ENCODE results near the gene GPC3. TPM values are rescaled to one million over a fixed set of nuclear protein-coding genes. Genes with fewer than 3 reads are reported as not detected.

The GPC3 gene
- total and polyA plus RNA-seq, 8 donors = 0.46 to 137 (median 4.4) TPM

DNA sequence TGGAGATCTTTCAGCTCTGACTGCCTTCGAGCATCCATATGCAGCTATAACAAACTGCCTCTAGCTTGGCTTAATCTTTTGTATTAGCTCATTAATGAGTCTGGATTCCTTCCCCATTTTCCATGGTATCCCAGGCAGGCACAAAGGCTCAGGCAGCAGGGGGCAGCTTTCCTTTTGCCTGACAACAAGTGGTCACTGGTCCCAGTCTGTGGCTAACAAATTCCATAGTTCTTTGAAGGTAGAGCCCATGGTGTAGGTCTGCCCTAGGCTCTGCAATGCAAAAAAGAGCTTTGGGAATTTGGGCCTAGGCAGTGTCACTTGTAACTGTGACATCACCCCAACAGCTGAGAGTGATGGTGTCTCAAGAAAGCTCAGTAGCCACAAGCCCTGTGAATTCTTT lies 335.7 kb downstream of the GPC3 start:
- Histone ChIP-seq H3K27me3 (no peaks in the 10 kb centered on the region), H3K4me3 (no peak overlapping the region), H3K27ac (no peak overlapping the region), H3K9me3 (no peaks in the 10 kb centered on the region), H3K36me3 (no peaks in the 10 kb centered on the region), H3K4me1 (no peaks in the 10 kb centered on the region)
- 35 to 100% (median 50%) methylated on average over 1 of the region's 1 CpG for WGBS, 5 donors
- no peak for TF ChIP-seq POLR2A (IDR thresholded peaks at IDR 0.05)
- no peak for TF ChIP-seq CTCF (IDR thresholded peaks at IDR 0.05)
- no peak for TF ChIP-seq POLR2AphosphoS5 (IDR thresholded peaks at IDR 0.05)
- TF ChIP-seq EP300 (IDR thresholded peaks at IDR 0.05) = no peak
- intact Hi-C loops (cut with DNase I; ENCODE audit: low total_unique reads) = no loop called here
- DNase-seq = no peak

GRCh38 chrX:133648594-133648993 lies 336.8 kb downstream of the GPC3 start:
- no peak for DNase-seq
- whole genome bisulfite sequencing, 5 donors = 74 to 91% (median 76%) methylated on average over 4 of the region's 4 CpGs
- TF ChIP-seq POLR2AphosphoS5 (IDR thresholded peaks at IDR 0.05) = no peak
- no peak for TF ChIP-seq POLR2A (IDR thresholded peaks at IDR 0.05)
- TF ChIP-seq EP300 (IDR thresholded peaks at IDR 0.05) = no peak
- TF ChIP-seq CTCF (IDR thresholded peaks at IDR 0.05) = no peak
- H3K4me3 ChIP-seq = no peak overlapping the region
- no peak overlapping the region for H3K27ac ChIP-seq
- no peaks in the 10 kb centered on the region for H3K9me3 ChIP-seq
- H3K4me1 ChIP-seq = no peaks in the 10 kb centered on the region
- H3K36me3 ChIP-seq = no peaks in the 10 kb centered on the region
- no peaks in the 10 kb centered on the region for H3K27me3 ChIP-seq
- intact Hi-C loops (cut with DNase I; ENCODE audit: low total_unique reads) = no loop called here

DNA sequence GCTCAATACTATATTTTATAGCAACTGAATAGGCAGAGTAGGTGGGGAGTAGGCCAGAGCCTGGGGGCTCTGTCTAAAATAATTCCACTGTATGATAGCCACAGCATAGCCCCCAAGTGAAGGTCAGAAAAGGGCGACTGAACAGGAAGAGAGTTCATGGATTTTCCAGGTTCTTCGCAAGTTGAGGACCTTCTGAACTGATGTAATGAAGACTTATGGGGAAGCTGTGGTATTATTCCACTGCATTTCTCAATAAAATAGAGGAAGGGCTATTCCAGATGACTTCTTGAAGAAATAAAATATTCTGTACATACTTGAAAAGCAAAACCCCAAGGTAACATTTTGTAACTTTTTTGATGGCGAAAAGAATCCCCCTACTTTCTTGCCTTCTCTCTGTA lies 338.7 kb downstream of the GPC3 start:
- no peaks in the 10 kb centered on the region for H3K9me3 ChIP-seq
- no peak overlapping the region for H3K4me3 ChIP-seq
- peak overlapping the region in 2 of 5 donors; percentile 2 to 29 for H3K27ac ChIP-seq
- WGBS, 5 donors = 78 to 96% (median 82%) methylated on average over 3 of the region's 3 CpGs
- H3K27me3 ChIP-seq = no peaks in the 10 kb centered on the region
- TF ChIP-seq POLR2AphosphoS5 (IDR thresholded peaks at IDR 0.05) (no peak), EP300 (IDR thresholded peaks at IDR 0.05) (no peak), POLR2A (IDR thresholded peaks at IDR 0.05) (no peak), CTCF (IDR thresholded peaks at IDR 0.05) (no peak)
- no peaks in the 10 kb centered on the region for H3K4me1 ChIP-seq
- intact Hi-C loops (cut with DNase I; ENCODE audit: low total_unique reads) = no loop called here
- H3K36me3 ChIP-seq = no peaks in the 10 kb centered on the region
- no peak for DNase-seq

- peak overlapping the region in 3 of 5 donors; percentile 27 to 38 (median 29) for H3K27ac ChIP-seq
- no peaks in the 10 kb centered on the region for H3K27me3 ChIP-seq
- H3K36me3 ChIP-seq = no peaks in the 10 kb centered on the region
- WGBS, 5 donors = 44 to 56% (median 45%) methylated on average over 5 of the region's 5 CpGs
- no peaks in the 10 kb centered on the region for H3K9me3 ChIP-seq
- intact Hi-C loops (cut with DNase I; ENCODE audit: low total_unique reads) = no loop called here
- no peak overlapping the region for H3K4me3 ChIP-seq
- TF ChIP-seq CTCF (IDR thresholded peaks at IDR 0.05) (no peak), POLR2AphosphoS5 (IDR thresholded peaks at IDR 0.05) (no peak), EP300 (IDR thresholded peaks at IDR 0.05) (no peak)
- H3K4me1 ChIP-seq = no peaks in the 10 kb centered on the region
- peak in 1 of 2 donors; percentile 61 for DNase-seq
Measured at GRCh38 chrX:133645977-133646718, 339.2 kb downstream of the GPC3 start.

Measured in stomach (tissue), 9 donors.